Skeletal muscle tissue (tissue), 4 donors: ENCODE results near the gene PPM1H. TPM values are rescaled to one million over a fixed set of nuclear protein-coding genes. Genes with fewer than 3 reads are reported as not detected.
"Not testable (repeated sequence)": the region's sequence is repeated elsewhere in the genome, so short reads cannot be mapped to it uniquely, and the experiment has no call there.

Experiments used
- H3K27ac ChIP-seq: one replicate; pipeline ENCODE4 v1.7.0; 2013; ENCODE audit warnings: mild to moderate bottlenecking, low read depth, low read length, inconsistent platforms
- H3K27me3 ChIP-seq, 3 donors: one replicate each; pipeline ENCODE4 v1.7.0; 2013; ENCODE audit warnings: low read length in 3 of 3; ENCODE audit not compliant: control insufficient read depth in 3 of 3, insufficient read depth in 3 of 3
- H3K36me3 ChIP-seq, 3 donors: one replicate each; pipeline ENCODE4 v1.7.0; 2013; ENCODE audit warnings: low read length in 3 of 3; ENCODE audit not compliant: control insufficient read depth in 3 of 3, insufficient read depth in 3 of 3
- H3K4me1 ChIP-seq, 3 donors: one replicate each; pipeline ENCODE4 v1.7.0; 2013; ENCODE audit warnings: low read length in 3 of 3, mild to moderate bottlenecking in 3 of 3; ENCODE audit not compliant: control insufficient read depth in 3 of 3, insufficient read depth in 3 of 3
- H3K4me3 ChIP-seq, 3 donors: one replicate each; pipeline ENCODE4 v1.7.0; 2013; ENCODE audit warnings: low read length in 3 of 3
- H3K9ac ChIP-seq, 3 donors: one replicate each; pipeline ENCODE4 v1.7.0; 2013; ENCODE audit warnings: low read length in 3 of 3, mild to moderate bottlenecking in 3 of 3, moderate library complexity in 2 of 3, low read depth in 1 of 3
- H3K9me3 ChIP-seq, 3 donors: one replicate each; pipeline ENCODE4 v1.7.0; 2013; ENCODE audit warnings: low read length in 3 of 3; ENCODE audit not compliant: control insufficient read depth in 3 of 3
- total RNA-seq: library from RNA; depleted of rRNA; stranded (reverse); fragments of >200 nt; gene quantifications from one replicate; pipeline ENCODE4 v1.2.3, GENCODE V29; 2014
- donor health status: Osteomylitis.

PPM1H gene
- total RNA-seq, 1 donor from 2014 or later = 4.2 TPM

- Histone ChIP-seq H3K4me1 (no peaks in the 10 kb centered on the region), H3K27ac (no peak overlapping the region), H3K4me3 (no peak overlapping the region), H3K27me3 (no peaks in the 10 kb centered on the region), H3K36me3 (peaks cover 0 to 2% (median 0%) of the 10 kb centered on the region in 3 donors), H3K9ac (no peak overlapping the region), H3K9me3 (peaks cover 0 to 8% (median 2%) of the 10 kb centered on the region in 3 donors)
Measured at GRCh38 chr12:62673028-62673815, 261.7 kb downstream of the PPM1H start.

GRCh38 chr12:62670986-62671720 lies 263.8 kb downstream of the PPM1H start:
- no peaks in the 10 kb centered on the region for H3K9me3 ChIP-seq
- H3K27ac ChIP-seq = no peak overlapping the region
- no peaks in the 10 kb centered on the region for H3K36me3 ChIP-seq
- H3K27me3 ChIP-seq = no peaks in the 10 kb centered on the region
- H3K4me1 ChIP-seq = no peaks in the 10 kb centered on the region
- no peak overlapping the region for H3K4me3 ChIP-seq
- no peak overlapping the region for H3K9ac ChIP-seq

- Histone ChIP-seq H3K27me3 (no peaks in the 10 kb centered on the region), H3K9me3 (no peaks in the 10 kb centered on the region), H3K36me3 (no peaks in the 10 kb centered on the region), H3K9ac (no peak overlapping the region), H3K4me3 (no peak overlapping the region), H3K4me1 (no peaks in the 10 kb centered on the region), H3K27ac (no peak overlapping the region)
Measured at GRCh38 chr12:62668782-62669181, 266.2 kb downstream of the PPM1H start.

GRCh38 chr12:62664951-62665350 lies 270.0 kb downstream of the PPM1H start:
- not testable (repeated sequence) for H3K4me1 ChIP-seq, H3K36me3 ChIP-seq, H3K27ac ChIP-seq, H3K4me3 ChIP-seq, H3K9ac ChIP-seq, H3K9me3 ChIP-seq, H3K27me3 ChIP-seq

- H3K27me3 ChIP-seq = no peaks in the 10 kb centered on the region
- no peak overlapping the region for H3K4me3 ChIP-seq
- H3K4me1 ChIP-seq = no peaks in the 10 kb centered on the region
- no peak overlapping the region for H3K27ac ChIP-seq
- H3K9me3 ChIP-seq = no peaks in the 10 kb centered on the region
- no peaks in the 10 kb centered on the region for H3K36me3 ChIP-seq
- no peak overlapping the region for H3K9ac ChIP-seq
Measured at GRCh38 chr12:62660756-62661155, 274.2 kb downstream of the PPM1H start.

- Histone ChIP-seq H3K4me1 (no peaks in the 10 kb centered on the region), H3K36me3 (no peaks in the 10 kb centered on the region), H3K27me3 (no peaks in the 10 kb centered on the region), H3K27ac (no peak overlapping the region), H3K4me3 (no peak overlapping the region), H3K9me3 (no peaks in the 10 kb centered on the region), H3K9ac (no peak overlapping the region)
Measured at GRCh38 chr12:62659453-62660295, 275.3 kb downstream of the PPM1H start.

GRCh38 chr12:62658910-62659309 lies 276.0 kb downstream of the PPM1H start:
- Histone ChIP-seq H3K9ac (no peak overlapping the region), H3K27me3 (no peaks in the 10 kb centered on the region), H3K27ac (no peak overlapping the region), H3K36me3 (no peaks in the 10 kb centered on the region), H3K4me1 (no peaks in the 10 kb centered on the region), H3K4me3 (no peak overlapping the region), H3K9me3 (no peaks in the 10 kb centered on the region)

GRCh38 chr12:62657363-62657632 lies 277.7 kb downstream of the PPM1H start:
- H3K4me3 ChIP-seq = no peak overlapping the region
- H3K27ac ChIP-seq = no peak overlapping the region
- H3K9me3 ChIP-seq = no peaks in the 10 kb centered on the region
- H3K4me1 ChIP-seq = no peaks in the 10 kb centered on the region
- H3K27me3 ChIP-seq = no peaks in the 10 kb centered on the region
- no peak overlapping the region for H3K9ac ChIP-seq
- no peaks in the 10 kb centered on the region for H3K36me3 ChIP-seq

GRCh38 chr12:62656591-62657362 lies 278.2 kb downstream of the PPM1H start:
- Histone ChIP-seq H3K4me1 (no peaks in the 10 kb centered on the region), H3K36me3 (no peaks in the 10 kb centered on the region), H3K4me3 (no peak overlapping the region), H3K9me3 (no peaks in the 10 kb centered on the region), H3K27ac (no peak overlapping the region), H3K27me3 (no peaks in the 10 kb centered on the region), H3K9ac (no peak overlapping the region)
